Right ventricle myocardium superior (tissue), 1 donor: ENCODE data around the gene THAP5. TPM values are rescaled to one million over a fixed set of nuclear protein-coding genes. Genes with fewer than 3 reads are reported as not detected.

Experiments
- total RNA-seq: library from RNA; stranded (reverse); fragmentation: NEBNext Ultra II Directional; extraction: Animal tissue kit (Norgen Biotek cat#: 25700); gene quantifications from one replicate; pipeline ENCODE4 v1.2.1, GENCODE V29; 2021
- donor health status: DM: no; HTN: yes; CAD: no; lungs with severe emphysema.

THAP5 gene
- total RNA-seq, 1 donor from 2014 or later: 21.1 TPM

Other genes with a start within 250 kb of the THAP5 start
- 0.27 TPM for gene NRCAM, start 113.3 kb downstream of the THAP5 start, total RNA-seq
- gene PNPLA8, start 43.6 kb downstream of the THAP5 start, total RNA-seq: 29.0 TPM
- gene DNAJB9, start 168 bp upstream of the THAP5 start, total RNA-seq: 31.3 TPM